ENCODE results near the gene SPAG5. TPM values are rescaled to one million over a fixed set of nuclear protein-coding genes. Genes with fewer than 3 reads are reported as not detected.

Gene SPAG5
- total RNA-seq, 3 donors from 2014 or later (not counting 1 experiment from before 2014, with no cell fraction given) = 18.0 to 19.6 (median 19.3) TPM

DNA sequence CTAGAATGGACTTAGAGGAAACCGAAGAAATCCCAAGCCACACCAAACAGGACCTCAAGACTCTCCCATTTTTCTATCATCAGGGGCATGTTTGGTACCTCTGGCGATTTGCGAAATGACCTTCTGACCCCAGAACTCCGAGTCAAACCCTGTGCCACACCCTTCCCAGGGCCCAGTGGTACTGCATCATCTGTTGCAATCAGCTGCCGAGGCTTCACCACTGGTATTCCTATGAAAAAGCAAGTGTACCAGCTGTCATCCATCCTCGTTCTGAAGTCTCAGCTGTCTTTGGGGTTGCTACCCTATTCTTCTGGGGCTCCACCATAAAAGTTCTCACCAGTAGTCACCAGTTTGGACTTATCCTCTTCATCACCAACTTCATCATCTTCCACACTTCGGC is 17.5 kb upstream of the SPAG5 start:
- Histone ChIP-seq H3K27ac (ENCODE audit: low read length) (no peak overlapping the region), H3K9me3 (ENCODE audit: control insufficient read depth, insufficient read depth, low read length) (no peaks in the 10 kb centered on the region), H3K27me3 (ENCODE audit: control insufficient read depth, insufficient read depth, low read length) (no peaks in the 10 kb centered on the region), H3K4me3 (ENCODE audit: low read length) (no peak overlapping the region), H3K36me3 (ENCODE audit: control insufficient read depth, insufficient read depth, low read length) (peaks cover 73% of the 10 kb centered on the region), H3K4me1 (ENCODE audit: control insufficient read depth, insufficient read depth, low read length) (no peaks in the 10 kb centered on the region)
- no peak overlapping the region for H3K27ac Mint-ChIP-seq
- no peak for ATAC-seq
- intact Hi-C loops (cut with micrococcal nuclease) = no loop called here
- TF ChIP-seq, protein P1, sequence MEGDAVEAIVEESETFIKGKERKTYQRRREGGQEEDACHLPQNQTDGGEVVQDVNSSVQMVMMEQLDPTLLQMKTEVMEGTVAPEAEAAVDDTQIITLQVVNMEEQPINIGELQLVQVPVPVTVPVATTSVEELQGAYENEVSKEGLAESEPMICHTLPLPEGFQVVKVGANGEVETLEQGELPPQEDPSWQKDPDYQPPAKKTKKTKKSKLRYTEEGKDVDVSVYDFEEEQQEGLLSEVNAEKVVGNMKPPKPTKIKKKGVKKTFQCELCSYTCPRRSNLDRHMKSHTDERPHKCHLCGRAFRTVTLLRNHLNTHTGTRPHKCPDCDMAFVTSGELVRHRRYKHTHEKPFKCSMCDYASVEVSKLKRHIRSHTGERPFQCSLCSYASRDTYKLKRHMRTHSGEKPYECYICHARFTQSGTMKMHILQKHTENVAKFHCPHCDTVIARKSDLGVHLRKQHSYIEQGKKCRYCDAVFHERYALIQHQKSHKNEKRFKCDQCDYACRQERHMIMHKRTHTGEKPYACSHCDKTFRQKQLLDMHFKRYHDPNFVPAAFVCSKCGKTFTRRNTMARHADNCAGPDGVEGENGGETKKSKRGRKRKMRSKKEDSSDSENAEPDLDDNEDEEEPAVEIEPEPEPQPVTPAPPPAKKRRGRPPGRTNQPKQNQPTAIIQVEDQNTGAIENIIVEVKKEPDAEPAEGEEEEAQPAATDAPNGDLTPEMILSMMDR (IDR thresholded peaks at IDR 0.05) = no peak
- DNase-seq = no peak
- peaks cover 23% of the 10 kb centered on the region for H3K36me3 Mint-ChIP-seq
- H3K9me3 Mint-ChIP-seq = no peaks in the 10 kb centered on the region
- H3K27me3 Mint-ChIP-seq (ENCODE audit: low read depth in 2 of 2) = no peaks in the 10 kb centered on the region
- no peak overlapping the region for H3K4me3 Mint-ChIP-seq
- no peaks in the 10 kb centered on the region for H3K4me1 Mint-ChIP-seq
- 96% methylated on average over 6 of the region's 7 CpGs for WGBS (ENCODE audit: insufficient coverage)

DNA sequence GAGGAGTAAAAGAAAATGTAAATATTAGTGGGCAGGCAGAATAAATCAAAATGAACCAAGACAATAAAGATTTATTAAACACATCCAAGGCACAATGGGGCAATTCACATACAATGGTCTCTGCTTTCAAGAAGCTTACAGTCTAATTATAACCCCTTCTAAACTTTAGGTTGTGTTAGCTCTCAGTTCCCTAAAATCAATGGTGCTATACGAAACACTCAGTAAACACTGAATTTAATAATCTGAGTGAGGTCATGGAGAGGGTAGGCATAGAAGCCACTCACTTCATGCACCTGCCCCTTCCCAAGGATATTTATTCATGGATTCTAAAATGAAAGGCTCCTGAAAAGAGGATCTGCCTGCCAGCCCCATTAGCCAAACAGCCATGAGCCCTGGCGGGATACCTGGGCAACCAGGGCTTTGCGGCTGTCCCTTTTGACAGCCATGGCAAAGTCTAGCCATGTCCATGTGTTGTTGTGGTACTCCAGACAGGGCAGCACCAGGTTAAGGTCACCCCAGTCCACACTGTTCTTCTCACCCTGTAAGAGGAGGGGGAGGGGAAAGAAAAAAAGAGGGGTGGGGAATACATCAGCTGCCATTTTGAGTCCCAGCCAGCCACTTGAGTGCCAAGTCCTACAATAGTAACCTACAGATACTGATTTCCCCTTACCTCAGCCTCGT is 16.6 kb upstream of the SPAG5 start:
- TF ChIP-seq, protein P1 (IDR thresholded peaks at IDR 0.05) = no peak
- Histone ChIP-seq H3K36me3 (ENCODE audit: control insufficient read depth, insufficient read depth, low read length) (peaks cover 65% of the 10 kb centered on the region), H3K4me1 (ENCODE audit: control insufficient read depth, insufficient read depth, low read length) (no peaks in the 10 kb centered on the region), H3K27me3 (ENCODE audit: control insufficient read depth, insufficient read depth, low read length) (no peaks in the 10 kb centered on the region), H3K9me3 (ENCODE audit: control insufficient read depth, insufficient read depth, low read length) (no peaks in the 10 kb centered on the region), H3K4me3 (ENCODE audit: low read length) (no peak overlapping the region), H3K27ac (ENCODE audit: low read length) (no peak overlapping the region)
- ATAC-seq (no peak), DNase-seq (no peak)
- intact Hi-C loops (cut with micrococcal nuclease) = no loop called here
- Mint-ChIP-seq H3K4me3 (no peak overlapping the region), H3K27me3 (ENCODE audit: low read depth in 2 of 2) (no peaks in the 10 kb centered on the region), H3K9me3 (no peaks in the 10 kb centered on the region), H3K36me3 (peaks cover 15% of the 10 kb centered on the region), H3K4me1 (no peaks in the 10 kb centered on the region), H3K27ac (no peak overlapping the region)
- 90% methylated on average over 4 of the region's 4 CpGs for WGBS (ENCODE audit: insufficient coverage)

DNA sequence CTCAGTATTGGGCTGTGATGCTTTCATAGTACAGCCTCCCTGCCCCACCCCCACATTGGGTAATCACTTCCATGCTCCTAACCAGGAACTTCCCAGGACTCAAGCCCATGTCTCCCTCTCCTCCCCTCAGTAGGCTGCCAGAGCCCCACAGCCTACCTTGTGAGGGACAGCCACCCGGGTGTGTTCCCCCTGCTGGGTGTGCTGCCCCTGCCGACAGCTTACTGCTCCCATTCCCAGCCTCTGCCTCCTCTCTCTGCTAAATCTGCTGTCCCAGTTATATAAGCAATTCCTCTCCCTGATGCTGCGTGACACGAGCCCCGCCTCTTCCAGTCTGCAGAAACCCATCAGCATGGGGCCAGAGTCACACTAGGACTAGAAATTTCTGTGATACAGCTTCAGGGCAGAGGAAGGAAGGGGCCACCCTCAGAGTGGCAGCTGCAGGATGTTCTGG is 15.1 kb upstream of the SPAG5 start, which contains the start of gene RSKR:
Gene RSKR (minus strand): TSS at position 255 of the 451 bp plus-strand sequence. CDS start 24 bp downstream, at position 231.
- Mint-ChIP-seq H3K27ac (peak within 1 kb of the TSS; percentile 14 to 59), H3K36me3 (peaks cover 9% of the 10 kb centered on the region), H3K4me1 (no peaks in the 10 kb centered on the region), H3K27me3 (ENCODE audit: low read depth in 2 of 2) (no peaks in the 10 kb centered on the region), H3K9me3 (no peaks in the 10 kb centered on the region), H3K4me3 (no peak within 1 kb of the TSS)
- TF ChIP-seq, protein P1 (IDR thresholded peaks at IDR 0.05) = no peak
- ATAC-seq (no peak), DNase-seq (no peak)
- Histone ChIP-seq H3K4me1 (ENCODE audit: control insufficient read depth, insufficient read depth, low read length) (no peaks in the 10 kb centered on the region), H3K9me3 (ENCODE audit: control insufficient read depth, insufficient read depth, low read length) (no peaks in the 10 kb centered on the region), H3K36me3 (ENCODE audit: control insufficient read depth, insufficient read depth, low read length) (peaks cover 50% of the 10 kb centered on the region), H3K4me3 (ENCODE audit: low read length) (no peak within 1 kb of the TSS), H3K27me3 (ENCODE audit: control insufficient read depth, insufficient read depth, low read length) (no peaks in the 10 kb centered on the region), H3K27ac (ENCODE audit: low read length) (no peak within 1 kb of the TSS)
- 62% methylated on average over 5 of the region's 5 CpGs for WGBS (ENCODE audit: insufficient coverage)
- intact Hi-C loops (cut with micrococcal nuclease) = loop anchor here (1.0 kb wide), 1 partner anchor 120 kb away; no protein-coding TSS in a partner anchor
